ENCODE results near the gene MCTP1. TPM values are rescaled to one million over a fixed set of nuclear protein-coding genes. Genes with fewer than 3 reads are reported as not detected.

MCTP1 gene
- polyA plus RNA-seq, 1 donor: 4.8 TPM

- no peaks in the 10 kb centered on the region for H3K4me1 ChIP-seq (ENCODE audit: control insufficient read depth, insufficient read depth, low read length)
- DNase-seq: no peak
- no peak overlapping the region for H3K4me3 ChIP-seq (ENCODE audit: low read length)
- no CpG with 5 or more reads among the region's 1 CpG for WGBS (ENCODE audit: insufficient coverage, low lambda C conversion rate)
- no peaks in the 10 kb centered on the region for H3K36me3 ChIP-seq (ENCODE audit: control insufficient read depth, insufficient read depth, low read length)
- H3K27me3 ChIP-seq (ENCODE audit: control insufficient read depth, insufficient read depth, low read length): no peaks in the 10 kb centered on the region
- H3K27ac ChIP-seq (ENCODE audit: low read length): no peak overlapping the region
- H3K9me3 ChIP-seq (ENCODE audit: control insufficient read depth, low read depth, low read length): no peaks in the 10 kb centered on the region
Measured at GRCh38 chr5:94759961-94760360, 524.9 kb downstream of the MCTP1 start.

GRCh38 chr5:94759022-94759421, 525.9 kb downstream of the MCTP1 start:
- 86% methylated on average over 1 of the region's 3 CpGs for WGBS (ENCODE audit: insufficient coverage, low lambda C conversion rate)
- Histone ChIP-seq H3K36me3 (ENCODE audit: control insufficient read depth, insufficient read depth, low read length) (no peaks in the 10 kb centered on the region), H3K4me3 (ENCODE audit: low read length) (no peak overlapping the region), H3K4me1 (ENCODE audit: control insufficient read depth, insufficient read depth, low read length) (no peaks in the 10 kb centered on the region), H3K9me3 (ENCODE audit: control insufficient read depth, low read depth, low read length) (no peaks in the 10 kb centered on the region), H3K27ac (ENCODE audit: low read length) (no peak overlapping the region), H3K27me3 (ENCODE audit: control insufficient read depth, insufficient read depth, low read length) (no peaks in the 10 kb centered on the region)
- no peak for DNase-seq

- Histone ChIP-seq H3K27me3 (ENCODE audit: control insufficient read depth, insufficient read depth, low read length) (no peaks in the 10 kb centered on the region), H3K36me3 (ENCODE audit: control insufficient read depth, insufficient read depth, low read length) (no peaks in the 10 kb centered on the region), H3K27ac (ENCODE audit: low read length) (no peak overlapping the region), H3K9me3 (ENCODE audit: control insufficient read depth, low read depth, low read length) (no peaks in the 10 kb centered on the region), H3K4me3 (ENCODE audit: low read length) (no peak overlapping the region), H3K4me1 (ENCODE audit: control insufficient read depth, insufficient read depth, low read length) (no peaks in the 10 kb centered on the region)
- DNase-seq: no peak
- 94% methylated on average over 2 of the region's 5 CpGs for WGBS (ENCODE audit: insufficient coverage, low lambda C conversion rate)
Measured at GRCh38 chr5:94754824-94755223, 530.1 kb downstream of the MCTP1 start.

- H3K4me1 ChIP-seq (ENCODE audit: control insufficient read depth, insufficient read depth, low read length): no peaks in the 10 kb centered on the region
Measured at GRCh38 chr5:94751460-94751859, 533.4 kb downstream of the MCTP1 start.

GRCh38 chr5:94750681-94751080, 534.2 kb downstream of the MCTP1 start:
- DNase-seq: no peak
- Histone ChIP-seq H3K36me3 (ENCODE audit: control insufficient read depth, insufficient read depth, low read length) (no peaks in the 10 kb centered on the region), H3K4me3 (ENCODE audit: low read length) (no peak overlapping the region), H3K27me3 (ENCODE audit: control insufficient read depth, insufficient read depth, low read length) (no peaks in the 10 kb centered on the region), H3K27ac (ENCODE audit: low read length) (no peak overlapping the region), H3K4me1 (ENCODE audit: control insufficient read depth, insufficient read depth, low read length) (no peaks in the 10 kb centered on the region), H3K9me3 (ENCODE audit: control insufficient read depth, low read depth, low read length) (no peaks in the 10 kb centered on the region)
- WGBS (ENCODE audit: insufficient coverage, low lambda C conversion rate): no CpG with 5 or more reads among the region's 4 CpGs

More at GRCh38 chr5:94751460-94751859, 533.4 kb downstream of the MCTP1 start:
- DNase-seq: no peak
- WGBS (ENCODE audit: insufficient coverage, low lambda C conversion rate): no CpG with 5 or more reads among the region's 9 CpGs
- Histone ChIP-seq H3K9me3 (ENCODE audit: control insufficient read depth, low read depth, low read length) (no peaks in the 10 kb centered on the region), H3K4me3 (ENCODE audit: low read length) (no peak overlapping the region), H3K36me3 (ENCODE audit: control insufficient read depth, insufficient read depth, low read length) (no peaks in the 10 kb centered on the region), H3K27ac (ENCODE audit: low read length) (no peak overlapping the region), H3K27me3 (ENCODE audit: control insufficient read depth, insufficient read depth, low read length) (no peaks in the 10 kb centered on the region)

GRCh38 chr5:94749042-94749441, 535.9 kb downstream of the MCTP1 start:
- WGBS (ENCODE audit: insufficient coverage, low lambda C conversion rate): no CpG with 5 or more reads among the region's 2 CpGs
- Histone ChIP-seq H3K36me3 (ENCODE audit: control insufficient read depth, insufficient read depth, low read length) (no peaks in the 10 kb centered on the region), H3K4me1 (ENCODE audit: control insufficient read depth, insufficient read depth, low read length) (no peaks in the 10 kb centered on the region), H3K27me3 (ENCODE audit: control insufficient read depth, insufficient read depth, low read length) (no peaks in the 10 kb centered on the region), H3K4me3 (ENCODE audit: low read length) (no peak overlapping the region), H3K27ac (ENCODE audit: low read length) (no peak overlapping the region), H3K9me3 (ENCODE audit: control insufficient read depth, low read depth, low read length) (no peaks in the 10 kb centered on the region)
- no peak for DNase-seq

- H3K27me3 ChIP-seq (ENCODE audit: control insufficient read depth, insufficient read depth, low read length): no peaks in the 10 kb centered on the region
- WGBS (ENCODE audit: insufficient coverage, low lambda C conversion rate): no CpG with 5 or more reads among the region's 3 CpGs
- no peaks in the 10 kb centered on the region for H3K9me3 ChIP-seq (ENCODE audit: control insufficient read depth, low read depth, low read length)
- H3K27ac ChIP-seq (ENCODE audit: low read length): no peak overlapping the region
- H3K4me1 ChIP-seq (ENCODE audit: control insufficient read depth, insufficient read depth, low read length): no peaks in the 10 kb centered on the region
- no peaks in the 10 kb centered on the region for H3K36me3 ChIP-seq (ENCODE audit: control insufficient read depth, insufficient read depth, low read length)
- DNase-seq: no peak
- no peak overlapping the region for H3K4me3 ChIP-seq (ENCODE audit: low read length)
Measured at GRCh38 chr5:94748212-94748611, 536.7 kb downstream of the MCTP1 start.

- Histone ChIP-seq H3K27me3 (ENCODE audit: control insufficient read depth, insufficient read depth, low read length) (no peaks in the 10 kb centered on the region), H3K36me3 (ENCODE audit: control insufficient read depth, insufficient read depth, low read length) (no peaks in the 10 kb centered on the region), H3K9me3 (ENCODE audit: control insufficient read depth, low read depth, low read length) (no peaks in the 10 kb centered on the region), H3K4me3 (ENCODE audit: low read length) (no peak overlapping the region), H3K27ac (ENCODE audit: low read length) (no peak overlapping the region), H3K4me1 (ENCODE audit: control insufficient read depth, insufficient read depth, low read length) (no peaks in the 10 kb centered on the region)
- WGBS (ENCODE audit: insufficient coverage, low lambda C conversion rate): 69% methylated on average over 2 of the region's 4 CpGs
- no peak for DNase-seq
Measured at GRCh38 chr5:94747371-94747770, 537.5 kb downstream of the MCTP1 start.

- no peak overlapping the region for H3K27ac ChIP-seq (ENCODE audit: low read length)
- no peak overlapping the region for H3K4me3 ChIP-seq (ENCODE audit: low read length)
- H3K4me1 ChIP-seq (ENCODE audit: control insufficient read depth, insufficient read depth, low read length): no peaks in the 10 kb centered on the region
- no peak for DNase-seq
- H3K9me3 ChIP-seq (ENCODE audit: control insufficient read depth, low read depth, low read length): no peaks in the 10 kb centered on the region
- H3K27me3 ChIP-seq (ENCODE audit: control insufficient read depth, insufficient read depth, low read length): no peaks in the 10 kb centered on the region
- WGBS (ENCODE audit: insufficient coverage, low lambda C conversion rate): no CpG with 5 or more reads among the region's 1 CpG
- no peaks in the 10 kb centered on the region for H3K36me3 ChIP-seq (ENCODE audit: control insufficient read depth, insufficient read depth, low read length)
Measured at GRCh38 chr5:94746731-94747124, 538.2 kb downstream of the MCTP1 start.

- WGBS (ENCODE audit: insufficient coverage, low lambda C conversion rate): 100% methylated on average over 1 of the region's 5 CpGs
- H3K9me3 ChIP-seq (ENCODE audit: control insufficient read depth, low read depth, low read length): no peaks in the 10 kb centered on the region
- H3K27me3 ChIP-seq (ENCODE audit: control insufficient read depth, insufficient read depth, low read length): no peaks in the 10 kb centered on the region
- no peaks in the 10 kb centered on the region for H3K36me3 ChIP-seq (ENCODE audit: control insufficient read depth, insufficient read depth, low read length)
- H3K27ac ChIP-seq (ENCODE audit: low read length): no peak overlapping the region
- H3K4me3 ChIP-seq (ENCODE audit: low read length): no peak overlapping the region
- H3K4me1 ChIP-seq (ENCODE audit: control insufficient read depth, insufficient read depth, low read length): no peaks in the 10 kb centered on the region
- no peak for DNase-seq
Measured at GRCh38 chr5:94745786-94746730, 538.8 kb downstream of the MCTP1 start.

GRCh38 chr5:94744906-94745305, 540.0 kb downstream of the MCTP1 start:
- H3K4me3 ChIP-seq (ENCODE audit: low read length): no peak overlapping the region
- no peak overlapping the region for H3K27ac ChIP-seq (ENCODE audit: low read length)
- H3K4me1 ChIP-seq (ENCODE audit: control insufficient read depth, insufficient read depth, low read length): no peaks in the 10 kb centered on the region
- no peaks in the 10 kb centered on the region for H3K27me3 ChIP-seq (ENCODE audit: control insufficient read depth, insufficient read depth, low read length)
- H3K9me3 ChIP-seq (ENCODE audit: control insufficient read depth, low read depth, low read length): no peaks in the 10 kb centered on the region
- no peaks in the 10 kb centered on the region for H3K36me3 ChIP-seq (ENCODE audit: control insufficient read depth, insufficient read depth, low read length)
- WGBS (ENCODE audit: insufficient coverage, low lambda C conversion rate): no CpG with 5 or more reads among the region's 2 CpGs
- no peak for DNase-seq

All from large intestine (tissue), 3 donors.